ENCODE results near the gene KLF3.

GRCh38 chr4:38639242-38639641 is 24.8 kb upstream of the KLF3 start:
- no peak for TF ChIP-seq POLR2A (IDR thresholded peaks at IDR 0.05; ENCODE audit: control extremely low read depth in 1 of 2, low read depth in 2 of 2, low read length in 2 of 2)
- no peak for TF ChIP-seq POLR2AphosphoS5 (IDR thresholded peaks at IDR 0.05; ENCODE audit: low read depth, low read length)
- TF ChIP-seq, protein P1, sequence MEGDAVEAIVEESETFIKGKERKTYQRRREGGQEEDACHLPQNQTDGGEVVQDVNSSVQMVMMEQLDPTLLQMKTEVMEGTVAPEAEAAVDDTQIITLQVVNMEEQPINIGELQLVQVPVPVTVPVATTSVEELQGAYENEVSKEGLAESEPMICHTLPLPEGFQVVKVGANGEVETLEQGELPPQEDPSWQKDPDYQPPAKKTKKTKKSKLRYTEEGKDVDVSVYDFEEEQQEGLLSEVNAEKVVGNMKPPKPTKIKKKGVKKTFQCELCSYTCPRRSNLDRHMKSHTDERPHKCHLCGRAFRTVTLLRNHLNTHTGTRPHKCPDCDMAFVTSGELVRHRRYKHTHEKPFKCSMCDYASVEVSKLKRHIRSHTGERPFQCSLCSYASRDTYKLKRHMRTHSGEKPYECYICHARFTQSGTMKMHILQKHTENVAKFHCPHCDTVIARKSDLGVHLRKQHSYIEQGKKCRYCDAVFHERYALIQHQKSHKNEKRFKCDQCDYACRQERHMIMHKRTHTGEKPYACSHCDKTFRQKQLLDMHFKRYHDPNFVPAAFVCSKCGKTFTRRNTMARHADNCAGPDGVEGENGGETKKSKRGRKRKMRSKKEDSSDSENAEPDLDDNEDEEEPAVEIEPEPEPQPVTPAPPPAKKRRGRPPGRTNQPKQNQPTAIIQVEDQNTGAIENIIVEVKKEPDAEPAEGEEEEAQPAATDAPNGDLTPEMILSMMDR (IDR thresholded peaks at IDR 0.05; ENCODE audit: control extremely low read depth in 1 of 3, insufficient read depth in 1 of 3, low read depth in 1 of 3, low read length in 3 of 3) = no peak
- no peak for TF ChIP-seq E2F6 (IDR thresholded peaks at IDR 0.05)
- TF ChIP-seq SRF (IDR thresholded peaks at IDR 0.05; ENCODE audit: low read depth, low read length) = no peak
- TF ChIP-seq EZH2 (IDR thresholded peaks at IDR 0.05; ENCODE audit: low read depth, low read length, severe bottlenecking) = no peak
- TF ChIP-seq CEBPB (IDR thresholded peaks at IDR 0.05; ENCODE audit: low read depth, low read length) = no peak
- no peak for TF ChIP-seq GABPA (IDR thresholded peaks at IDR 0.05; ENCODE audit: borderline replicate concordance, insufficient read depth, low read length)
- TF ChIP-seq FOSL1 (IDR thresholded peaks at IDR 0.05; ENCODE audit: insufficient read depth, low read depth, low read length) = no peak
- TF ChIP-seq, protein P2, sequence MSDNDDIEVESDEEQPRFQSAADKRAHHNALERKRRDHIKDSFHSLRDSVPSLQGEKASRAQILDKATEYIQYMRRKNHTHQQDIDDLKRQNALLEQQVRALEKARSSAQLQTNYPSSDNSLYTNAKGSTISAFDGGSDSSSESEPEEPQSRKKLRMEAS (IDR thresholded peaks at IDR 0.05) = no peak
- TF ChIP-seq, protein P3, sequence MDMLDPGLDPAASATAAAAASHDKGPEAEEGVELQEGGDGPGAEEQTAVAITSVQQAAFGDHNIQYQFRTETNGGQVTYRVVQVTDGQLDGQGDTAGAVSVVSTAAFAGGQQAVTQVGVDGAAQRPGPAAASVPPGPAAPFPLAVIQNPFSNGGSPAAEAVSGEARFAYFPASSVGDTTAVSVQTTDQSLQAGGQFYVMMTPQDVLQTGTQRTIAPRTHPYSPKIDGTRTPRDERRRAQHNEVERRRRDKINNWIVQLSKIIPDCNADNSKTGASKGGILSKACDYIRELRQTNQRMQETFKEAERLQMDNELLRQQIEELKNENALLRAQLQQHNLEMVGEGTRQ (IDR thresholded peaks at IDR 0.05; ENCODE audit: low read length) = no peak
